GM18861 (cell line): ENCODE data around the gene FCHSD1.

Source experiments
- ATAC-seq: cut with Tn5 transposase; IDR thresholded peaks from one replicate; pipeline ENCODE4 v1.9.1; 2021; ENCODE audit not compliant: unreplicated experiment

FCHSD1 gene

GRCh38 chr5:141672841-141673813, 21.9 kb upstream of the FCHSD1 start:
- ATAC-seq = no peak

DNA sequence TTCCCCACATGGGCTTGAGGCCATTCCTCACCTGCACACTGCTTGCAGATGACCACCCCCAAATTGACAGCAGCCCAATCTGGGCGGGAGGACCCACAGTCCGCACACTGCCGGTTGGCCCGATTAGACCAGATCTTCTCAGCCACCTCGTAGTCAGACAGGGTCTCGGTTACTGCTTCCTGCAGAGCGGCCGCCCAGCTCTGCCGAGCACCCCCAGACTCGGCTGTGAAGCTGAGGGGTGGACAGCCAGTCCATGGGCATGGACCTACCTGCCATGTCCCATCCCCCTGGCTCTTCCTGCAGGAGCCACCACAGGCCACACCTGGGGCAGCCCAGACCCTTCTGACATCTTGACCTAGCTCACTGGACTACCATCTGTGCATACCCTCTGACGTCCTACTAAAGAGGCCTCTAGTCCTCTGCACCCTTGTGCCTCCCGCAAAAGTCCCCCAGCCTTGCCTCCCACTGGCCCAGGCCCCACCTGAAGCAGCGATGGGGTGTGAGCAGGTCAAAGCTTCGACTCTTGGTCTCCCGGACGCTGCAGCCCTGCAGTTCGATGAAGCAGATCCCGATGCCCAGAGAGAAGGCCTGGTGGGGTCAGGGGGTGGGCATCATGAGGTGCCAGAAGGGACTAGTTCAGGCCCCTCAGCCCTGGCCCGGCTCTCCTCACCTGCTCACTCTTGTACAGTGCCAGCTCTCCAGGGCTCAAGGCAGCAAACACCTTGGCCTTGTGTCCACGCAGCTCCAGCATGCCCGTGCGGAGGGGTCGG, 21.0 kb upstream of the FCHSD1 start:
- no peak for ATAC-seq

DNA sequence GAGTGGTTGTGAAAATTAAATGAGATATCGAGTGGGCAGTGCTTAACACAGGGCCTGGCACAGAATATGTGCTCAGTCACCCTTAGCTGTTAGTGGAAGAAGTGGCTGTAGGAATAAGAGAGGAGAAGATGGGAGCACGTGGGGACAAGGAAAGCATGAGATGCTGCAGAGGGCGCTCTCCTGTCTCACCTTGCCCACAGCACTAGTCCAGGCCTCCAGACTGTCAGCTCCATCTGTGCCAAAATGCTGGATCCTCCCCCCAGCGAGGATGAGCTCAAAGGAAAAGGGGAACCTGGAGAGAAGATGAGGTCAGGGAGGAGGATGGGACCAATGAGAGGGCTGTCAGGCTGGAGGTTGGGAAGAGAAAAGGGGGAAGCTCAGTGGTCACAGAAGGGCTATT, 18.3 kb upstream of the FCHSD1 start:
- no peak for ATAC-seq

- ATAC-seq = no peak
Measured at GRCh38 chr5:141668601-141669265, 17.5 kb upstream of the FCHSD1 start.

- ATAC-seq = no peak
Measured at GRCh38 chr5:141665995-141666940, 15.1 kb upstream of the FCHSD1 start.

DNA sequence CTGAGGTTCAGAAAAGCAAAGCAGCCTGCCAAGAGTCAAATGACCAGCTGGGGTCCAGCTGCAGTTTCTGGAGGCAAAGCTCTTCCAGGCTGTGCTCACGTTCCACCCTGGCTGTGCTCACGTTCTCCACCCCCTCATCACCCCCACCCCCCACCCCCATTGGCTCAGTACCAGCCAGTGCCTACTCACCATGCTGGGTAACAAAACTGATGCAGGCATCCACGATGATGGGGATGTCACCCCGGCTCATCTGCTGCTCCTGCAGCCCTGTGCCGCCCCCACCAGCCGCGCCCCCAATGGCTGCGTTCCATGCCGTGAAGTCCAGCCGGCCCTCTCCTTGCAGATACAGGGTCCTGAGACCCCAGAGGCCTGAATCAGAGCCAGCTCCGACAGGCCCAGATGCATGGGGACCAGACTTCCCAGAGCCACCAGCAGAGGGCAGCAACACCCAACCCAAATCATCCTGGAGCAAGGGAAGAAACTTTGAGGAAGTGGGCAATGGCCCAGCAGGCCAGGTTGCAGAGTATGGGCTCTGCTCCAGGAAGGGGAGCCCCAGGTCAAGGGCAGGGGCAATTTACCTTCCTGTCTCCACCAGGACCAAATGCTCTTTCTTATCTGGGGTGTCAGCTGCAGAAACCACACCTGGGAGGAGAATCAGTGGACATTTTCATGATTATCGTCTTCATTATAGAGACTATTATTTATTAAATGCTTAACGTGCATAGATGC, 13.7 kb upstream of the FCHSD1 start:
- ATAC-seq = peak; percentile 84

DNA sequence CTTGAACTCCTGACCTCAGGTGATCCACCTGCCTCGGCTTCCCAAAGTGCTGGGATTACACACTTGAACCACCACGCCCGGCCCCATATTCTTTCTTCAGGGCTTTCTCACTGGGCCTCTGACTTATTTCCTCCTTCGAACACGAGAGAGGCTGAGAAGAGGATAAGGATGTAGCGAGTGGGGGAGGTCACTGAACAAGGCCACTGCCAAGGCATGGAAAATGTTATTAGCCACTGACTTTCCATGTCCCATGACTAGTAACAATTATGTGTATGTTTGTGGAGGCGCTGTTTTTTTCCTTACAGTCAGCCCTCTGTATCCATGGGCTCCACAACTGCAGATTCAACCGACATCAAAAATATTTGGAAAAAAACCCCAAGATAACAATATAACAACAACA, 12.3 kb upstream of the FCHSD1 start:
- no peak for ATAC-seq

DNA sequence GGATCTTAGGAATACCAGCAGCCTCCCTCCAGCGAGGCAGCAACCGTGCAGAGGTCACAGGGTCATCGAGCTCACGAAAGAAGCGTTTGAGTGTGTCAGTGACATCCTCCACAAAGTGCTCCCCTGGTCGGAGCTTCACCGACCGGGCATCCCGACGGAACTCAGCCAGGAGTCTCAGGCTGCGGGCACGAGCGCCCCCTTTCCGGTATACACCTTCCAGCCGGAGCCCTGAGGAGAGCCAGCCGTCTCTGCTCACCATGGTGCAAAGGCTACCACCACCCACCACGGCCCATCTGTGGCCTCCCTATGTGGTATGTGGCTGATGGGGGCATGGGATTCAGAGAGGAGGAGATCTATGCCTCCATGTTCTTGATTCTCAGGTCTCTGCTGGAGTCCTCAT, 10.8 kb upstream of the FCHSD1 start:
- ATAC-seq = no peak

DNA sequence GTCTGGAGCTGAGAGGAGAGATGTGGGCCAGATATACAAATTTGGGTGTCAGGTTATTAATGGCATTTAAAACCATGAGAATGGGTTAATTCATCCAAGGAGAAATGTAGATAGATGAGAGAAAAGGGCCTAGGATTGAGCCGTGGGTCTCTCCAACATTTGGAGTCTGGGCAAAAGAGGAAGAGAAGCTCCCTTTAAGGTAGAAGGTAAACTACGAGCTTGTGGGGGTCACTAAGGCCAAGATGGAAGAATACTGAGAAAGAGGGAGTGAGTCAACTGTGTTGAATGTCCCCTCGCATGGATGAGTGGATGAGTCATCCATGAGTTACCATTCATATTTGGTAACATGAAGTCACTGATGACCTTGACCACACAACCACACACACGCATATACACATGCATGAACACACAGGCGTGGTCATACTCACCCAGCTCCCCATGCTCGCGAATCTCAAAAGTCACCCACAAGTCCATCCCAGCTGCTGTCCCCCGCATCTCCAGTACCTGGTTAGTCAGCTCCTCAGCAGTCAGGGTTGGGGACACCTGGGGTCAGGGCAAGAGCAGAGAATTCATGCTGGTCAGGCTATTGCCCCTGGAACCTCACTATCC, 6.8 kb upstream of the FCHSD1 start:
- ATAC-seq = peak; percentile 73

DNA sequence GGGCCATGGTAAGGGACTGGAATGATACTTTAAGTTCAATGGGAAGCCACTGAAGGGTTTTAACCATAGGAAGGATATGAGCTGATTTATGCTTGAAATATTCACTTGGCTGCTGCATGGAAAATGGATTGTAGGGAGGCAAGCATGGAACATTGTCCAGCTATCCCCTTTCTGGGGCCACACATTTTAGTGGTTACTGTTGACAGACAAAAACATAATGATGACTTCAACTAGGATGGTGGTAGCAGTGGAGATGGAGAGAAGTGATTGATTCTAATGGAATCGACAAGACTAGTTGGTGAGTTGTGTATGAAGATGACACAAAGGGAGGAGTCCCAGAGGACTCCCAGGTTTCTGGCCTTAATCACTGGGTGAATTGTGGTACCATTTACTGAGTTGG, 6.2 kb upstream of the FCHSD1 start:
- ATAC-seq = no peak

DNA sequence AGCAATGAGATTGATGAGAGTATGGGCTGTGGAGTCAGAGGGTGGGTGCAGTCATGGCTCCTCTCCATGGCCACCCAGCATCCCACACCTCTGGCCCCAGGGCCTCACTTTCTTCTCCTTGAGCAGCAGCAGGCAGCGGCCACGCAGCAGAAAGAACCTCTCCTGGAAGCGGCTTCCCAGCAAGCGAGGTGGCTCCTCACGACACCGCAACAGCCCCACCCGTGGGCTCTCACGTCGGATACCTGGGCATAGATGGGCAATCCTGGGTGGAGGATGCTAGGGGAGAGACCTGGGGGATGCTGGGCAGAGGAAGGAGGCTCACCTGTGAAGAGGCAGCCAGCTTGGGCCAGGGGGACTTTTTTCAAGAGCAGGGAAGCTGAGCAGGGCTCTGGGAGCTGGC, 5.2 kb upstream of the FCHSD1 start:
- ATAC-seq = no peak

DNA sequence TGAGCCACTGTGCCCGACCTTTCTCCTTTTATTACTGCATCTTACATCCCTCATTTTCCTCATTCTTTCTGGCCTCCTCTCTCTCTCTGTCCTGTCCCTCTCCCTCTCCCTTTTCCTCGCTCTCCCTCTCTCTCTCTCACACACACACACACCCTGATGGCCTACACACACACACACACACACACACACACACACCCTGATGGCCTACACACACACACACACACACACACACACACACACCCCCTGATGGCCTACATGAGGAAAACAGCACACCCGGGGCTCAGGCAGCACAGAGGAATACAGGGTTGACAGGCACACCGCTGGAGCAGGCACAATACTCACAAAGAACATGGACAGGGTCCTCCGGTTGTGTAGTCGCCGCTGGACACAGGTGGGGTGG, 3.8 kb upstream of the FCHSD1 start:
- no peak for ATAC-seq

- no peak for ATAC-seq
Measured at GRCh38 chr5:141654298-141654697, 3.1 kb upstream of the FCHSD1 start.

DNA sequence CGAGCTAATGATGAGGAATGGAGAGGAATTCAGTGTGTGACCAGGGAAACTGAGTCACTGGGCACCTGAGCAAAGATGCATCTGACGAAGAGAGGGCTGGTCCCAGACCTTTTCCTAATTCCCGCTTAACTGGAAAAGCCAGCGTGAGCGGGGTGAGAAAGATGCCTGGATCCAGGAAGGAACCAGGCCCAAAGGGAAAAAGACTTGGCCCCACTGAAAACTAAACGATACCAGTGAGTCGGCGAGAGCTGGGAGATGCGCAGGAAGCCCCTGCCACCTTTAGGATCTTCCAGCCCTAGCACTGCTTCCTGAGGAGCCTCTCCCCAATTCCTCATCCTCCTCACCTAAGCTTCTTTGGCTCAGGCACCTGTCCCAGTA, 499 bp upstream of the FCHSD1 start:
- no peak for ATAC-seq

DNA sequence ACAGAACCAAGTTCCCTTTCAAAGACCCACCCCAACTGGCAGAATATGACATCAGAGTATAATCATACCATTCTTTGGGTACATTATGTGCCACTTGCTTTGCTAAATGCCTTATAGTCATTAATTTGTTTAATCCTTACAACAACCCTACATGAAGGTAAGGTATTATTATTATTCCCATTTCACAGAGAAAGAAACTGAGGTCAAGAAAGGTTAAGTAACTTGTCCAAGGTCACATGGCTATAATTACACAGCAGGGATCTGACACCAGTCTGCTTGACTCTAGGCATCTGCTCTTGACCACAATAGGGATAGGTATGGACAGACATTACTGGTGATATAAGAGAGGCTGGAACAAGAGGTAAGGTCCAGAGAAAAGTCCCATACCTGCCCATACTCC, 1.2 kb downstream of the FCHSD1 start:
- ATAC-seq = no peak

DNA sequence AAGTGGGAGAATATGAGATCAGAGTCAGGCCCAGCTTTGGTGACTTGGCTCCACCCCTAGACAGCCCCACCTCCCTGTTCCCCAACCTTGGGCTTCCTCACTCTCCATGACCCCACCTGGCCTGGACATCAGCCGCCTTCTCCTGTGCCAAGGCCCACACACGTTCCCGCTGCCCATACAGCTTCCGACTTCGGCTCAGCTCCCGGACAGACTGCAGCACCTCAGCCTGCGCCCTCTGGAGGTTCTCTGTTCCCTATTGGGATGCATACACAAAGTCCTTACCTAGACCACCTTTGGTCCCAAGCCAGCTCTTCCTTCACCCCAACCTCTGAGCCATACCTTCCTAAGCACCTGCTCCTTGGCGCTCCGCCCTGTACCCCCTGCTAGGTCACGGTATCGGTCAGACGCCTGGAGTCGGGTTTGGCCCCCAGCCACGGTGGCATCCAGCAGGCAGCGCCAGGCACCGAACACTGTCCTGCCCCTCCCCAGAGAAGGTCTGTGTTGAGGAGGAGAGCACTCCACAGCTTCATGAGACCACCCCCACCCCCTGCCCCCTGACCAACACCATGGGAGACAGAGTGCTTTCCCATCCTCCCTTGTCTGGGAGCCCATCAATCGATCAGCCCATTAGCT, 2.0 kb downstream of the FCHSD1 start:
- no peak for ATAC-seq

GRCh38 chr5:141647851-141648250, 3.4 kb downstream of the FCHSD1 start:
- no peak for ATAC-seq

DNA sequence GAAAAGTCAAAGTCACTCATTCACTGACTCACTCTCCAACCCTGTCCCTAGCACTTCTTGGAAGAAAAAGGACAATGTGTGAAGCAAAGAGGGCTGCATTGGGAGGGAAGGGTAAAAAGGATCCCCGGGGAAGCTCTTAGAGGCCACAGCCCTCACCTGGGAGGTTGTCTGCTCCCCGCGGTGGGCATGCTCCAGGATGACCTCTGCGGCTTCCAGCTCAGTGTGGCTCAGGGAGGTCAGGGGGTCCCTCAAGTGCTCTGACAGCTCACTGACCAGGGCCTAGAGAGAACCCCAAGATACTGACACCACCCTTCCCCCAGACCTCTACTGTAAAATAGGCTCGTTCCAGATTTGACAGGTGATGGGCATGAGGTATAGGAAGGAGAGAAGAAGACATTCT, 4.0 kb downstream of the FCHSD1 start:
- no peak for ATAC-seq

GRCh38 chr5:141646026-141646425, 5.2 kb downstream of the FCHSD1 start:
- ATAC-seq = no peak
